Neural cell (in vitro differentiated cells): Measurements from ENCODE around the gene SLC6A19.

ENCODE experiments used
- CTCF ChIP-seq: fragments of 450-650 bp; IDR thresholded peaks from 2 replicates; pipeline ENCODE4 v1.5.1; 2014; ENCODE audit warnings: antibody characterized with exemption, mild to moderate bottlenecking, moderate library complexity; ENCODE audit not compliant: poor library complexity, severe bottlenecking
- EZH2 ChIP-seq: fragments of 200-600, 300-800 bp; shearing (Covaris generic), sonication (generic); IDR thresholded peaks from 2 replicates; pipeline ENCODE4 v1.6.1; 2014; ENCODE audit warnings: antibody characterized with exemption, low read length, borderline replicate concordance, mild to moderate bottlenecking; ENCODE audit not compliant: insufficient read depth, poor library complexity, severe bottlenecking
- POLR2AphosphoS5 ChIP-seq: IDR thresholded peaks from 2 replicates; pipeline ENCODE4 v1.6.1; 2012
- RAD21 ChIP-seq: fragments of 450-650 bp; conservative IDR thresholded peaks from 2 replicates; pipeline ENCODE4 v1.6.1; 2014; ENCODE audit warnings: antibody characterized with exemption, mild to moderate bottlenecking, moderate library complexity
- TF ChIP-seq, protein P1 (sequence below): IDR thresholded peaks from 2 replicates; pipeline ENCODE4 v1.6.1; 2012; ENCODE audit warnings: borderline replicate concordance

DNA sequence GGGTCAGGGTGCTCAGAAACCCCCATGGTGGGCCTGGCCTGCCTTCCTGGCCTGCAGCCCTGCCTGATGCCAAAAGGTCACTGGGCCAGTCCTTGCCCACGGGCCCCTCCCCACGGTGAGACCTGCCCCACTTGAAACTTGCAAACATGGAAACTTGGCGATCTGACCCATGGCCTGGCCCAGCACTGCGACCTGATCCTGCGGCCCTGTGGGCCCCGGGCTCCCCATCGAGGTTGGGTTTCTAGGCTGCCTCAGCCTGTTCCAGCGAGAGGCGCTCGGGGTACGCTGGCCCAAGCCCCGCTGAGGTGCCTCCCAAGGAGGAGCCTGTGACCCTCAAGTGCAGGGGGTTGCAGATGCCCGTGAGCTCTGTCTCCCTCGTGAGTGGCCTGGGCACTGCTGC lies 37.5 kb upstream of the SLC6A19 start:
- TF ChIP-seq POLR2AphosphoS5: no peak
- no peak for TF ChIP-seq CTCF
- no peak for TF ChIP-seq RAD21
- no peak for TF ChIP-seq EZH2
- TF ChIP-seq, protein P1, sequence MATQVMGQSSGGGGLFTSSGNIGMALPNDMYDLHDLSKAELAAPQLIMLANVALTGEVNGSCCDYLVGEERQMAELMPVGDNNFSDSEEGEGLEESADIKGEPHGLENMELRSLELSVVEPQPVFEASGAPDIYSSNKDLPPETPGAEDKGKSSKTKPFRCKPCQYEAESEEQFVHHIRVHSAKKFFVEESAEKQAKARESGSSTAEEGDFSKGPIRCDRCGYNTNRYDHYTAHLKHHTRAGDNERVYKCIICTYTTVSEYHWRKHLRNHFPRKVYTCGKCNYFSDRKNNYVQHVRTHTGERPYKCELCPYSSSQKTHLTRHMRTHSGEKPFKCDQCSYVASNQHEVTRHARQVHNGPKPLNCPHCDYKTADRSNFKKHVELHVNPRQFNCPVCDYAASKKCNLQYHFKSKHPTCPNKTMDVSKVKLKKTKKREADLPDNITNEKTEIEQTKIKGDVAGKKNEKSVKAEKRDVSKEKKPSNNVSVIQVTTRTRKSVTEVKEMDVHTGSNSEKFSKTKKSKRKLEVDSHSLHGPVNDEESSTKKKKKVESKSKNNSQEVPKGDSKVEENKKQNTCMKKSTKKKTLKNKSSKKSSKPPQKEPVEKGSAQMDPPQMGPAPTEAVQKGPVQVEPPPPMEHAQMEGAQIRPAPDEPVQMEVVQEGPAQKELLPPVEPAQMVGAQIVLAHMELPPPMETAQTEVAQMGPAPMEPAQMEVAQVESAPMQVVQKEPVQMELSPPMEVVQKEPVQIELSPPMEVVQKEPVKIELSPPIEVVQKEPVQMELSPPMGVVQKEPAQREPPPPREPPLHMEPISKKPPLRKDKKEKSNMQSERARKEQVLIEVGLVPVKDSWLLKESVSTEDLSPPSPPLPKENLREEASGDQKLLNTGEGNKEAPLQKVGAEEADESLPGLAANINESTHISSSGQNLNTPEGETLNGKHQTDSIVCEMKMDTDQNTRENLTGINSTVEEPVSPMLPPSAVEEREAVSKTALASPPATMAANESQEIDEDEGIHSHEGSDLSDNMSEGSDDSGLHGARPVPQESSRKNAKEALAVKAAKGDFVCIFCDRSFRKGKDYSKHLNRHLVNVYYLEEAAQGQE: no peak
